HepG2 (cell line): ENCODE results near the gene MIEF1. TPM values are rescaled to one million over a fixed set of nuclear protein-coding genes. Genes with fewer than 3 reads are reported as not detected.

Experiments
- CBX5 ChIP-seq: sonication (generic); formaldehyde crosslinking; IDR thresholded peaks from 2 replicates; pipeline ENCODE4 v1.4.0; 2020; ENCODE audit warnings: missing genetic modification reagents, borderline replicate concordance
- GTF3A ChIP-seq: sonication (generic); formaldehyde crosslinking; conservative IDR thresholded peaks from 2 replicates; pipeline ENCODE4 v1.4.0; 2020; ENCODE audit warnings: mild to moderate bottlenecking, missing genetic modification reagents
- HMGXB3 ChIP-seq: sonication (generic); formaldehyde crosslinking; IDR thresholded peaks from 2 replicates; pipeline ENCODE4 v1.4.0; 2020; ENCODE audit warnings: missing genetic modification reagents, borderline replicate concordance
- MAFK ChIP-seq, 2 experiments: IDR thresholded peaks in 1 of 2; conservative IDR thresholded peaks in 1 of 2; 2 replicates each; pipeline ENCODE4 v1.6.1; 2011; ENCODE audit warnings: improper control_type of control experiment in 2 of 2, low read length in 2 of 2
- PREB ChIP-seq: sonication (generic); formaldehyde crosslinking; IDR thresholded peaks from 2 replicates; pipeline ENCODE4 v1.4.0; 2020; ENCODE audit warnings: missing genetic modification reagents
- SMC3 ChIP-seq: IDR thresholded peaks from 2 replicates; pipeline ENCODE4 v1.6.1; 2011; ENCODE audit warnings: low read length, improper control_type of control experiment
- SOX13 ChIP-seq, 3 experiments: fragments of 450-650 bp in 1 of 3; sonication (generic) in 1 of 3; formaldehyde crosslinking in 1 of 3; IDR thresholded peaks in 2 of 3; conservative IDR thresholded peaks in 1 of 3; 2 replicates each; pipeline versions ENCODE4 v1.5.0 to v1.6.1; 2016 to 2020; ENCODE audit warnings: antibody characterized with exemption in 1 of 3, mild to moderate bottlenecking in 1 of 3, missing compliant biosample characterization in 1 of 3, missing genetic modification reagents in 1 of 3, moderate library complexity in 1 of 3
- TGIF2 ChIP-seq: IDR thresholded peaks from 2 replicates; pipeline ENCODE4 v1.6.1; 2016; ENCODE audit warnings: control low read depth, missing compliant biosample characterization
- ZKSCAN8 ChIP-seq: IDR thresholded peaks from 2 replicates; pipeline ENCODE4 v1.6.1; 2016; ENCODE audit warnings: borderline replicate concordance, missing genetic modification reagents, missing compliant biosample characterization
- ZNF205 ChIP-seq: IDR thresholded peaks from 2 replicates; pipeline ENCODE4 v1.6.1; 2018; ENCODE audit warnings: missing biosample characterization, missing genetic modification reagents
- ZNF230 ChIP-seq: sonication (generic); formaldehyde crosslinking; IDR thresholded peaks from 2 replicates; pipeline ENCODE4 v1.4.0; 2020; ENCODE audit warnings: mild to moderate bottlenecking, missing genetic modification reagents
- ZNF431 ChIP-seq: sonication (generic); formaldehyde crosslinking; IDR thresholded peaks from 2 replicates; pipeline ENCODE4 v1.9.0; 2022; ENCODE audit warnings: missing genetic modification reagents, low read depth, mild to moderate bottlenecking, borderline replicate concordance
- ZNF607 ChIP-seq: sonication (generic); formaldehyde crosslinking; IDR thresholded peaks from 2 replicates; pipeline ENCODE4 v1.5.1; 2020; ENCODE audit warnings: missing genetic modification reagents, mild to moderate bottlenecking, borderline replicate concordance
- ZNF639 ChIP-seq: conservative IDR thresholded peaks from 2 replicates; pipeline ENCODE4 v1.6.1; 2018; ENCODE audit warnings: missing genetic modification reagents
- ZNF687 ChIP-seq: sonication (generic); formaldehyde crosslinking; IDR thresholded peaks from 2 replicates; pipeline ENCODE4 v1.5.1; 2020; ENCODE audit warnings: mild to moderate bottlenecking, missing genetic modification reagents, moderate library complexity
- ZNF766 ChIP-seq: sonication (generic); formaldehyde crosslinking; IDR thresholded peaks from 2 replicates; pipeline ENCODE4 v1.5.0; 2020; ENCODE audit warnings: missing genetic modification reagents, borderline replicate concordance
- ZNF883 ChIP-seq: sonication (generic); formaldehyde crosslinking; IDR thresholded peaks from 2 replicates; pipeline ENCODE4 v1.5.1; 2020; ENCODE audit warnings: mild to moderate bottlenecking, missing genetic modification reagents; ENCODE audit errors: not compliant biosample characterization
- ZSCAN21 ChIP-seq: sonication (generic); formaldehyde crosslinking; IDR thresholded peaks from 2 replicates; pipeline ENCODE4 v1.8.0; 2022; ENCODE audit warnings: mild to moderate bottlenecking, missing genetic modification reagents, moderate library complexity, borderline replicate concordance
- polyA plus RNA-seq, 8 experiments: library from polyadenylated mRNA; depleted of rRNA in 3 of 8; stranded (reverse) in 7 of 8; unstranded in 1 of 8; fragments of >200 nt; fragmentation: Illumina TruSeq in 4 of 8; extraction: Trizol in 4 of 8; gene quantifications; 2 replicates each; pipeline versions ENCODE4 v1.2.1 to v1.2.3, GENCODE V29; 2011 to 2016; ENCODE audit warnings: low read depth in 4 of 8, missing spikeins in 1 of 8, mixed read lengths in 1 of 8; ENCODE audit not compliant: insufficient read depth in 1 of 8
- total RNA-seq, 5 experiments: library from RNA; depleted of rRNA; stranded (reverse); fragments of >200 nt; fragmentation: Illumina TruSeq; extraction: Trizol; gene quantifications; 2 replicates each; pipeline ENCODE4 v1.2.3, GENCODE V29; 2016; ENCODE audit warnings: low read depth in 1 of 5

Gene MIEF1
- total and polyA plus RNA-seq, 2 of the 13 experiments (the other 11 are each of a cell fraction or from before 2014, with no cell fraction given), result 21.7 to 34.8 TPM

- peak; percentile 72 for TF ChIP-seq ZNF205
- no peak for TF ChIP-seq GTF3A (CRISPR knock-in tag)
- TF ChIP-seq ZNF607 (CRISPR knock-in tag), result 0 out of 2 replicates have a peak, but pooled peaks have one; percentile 48
- TF ChIP-seq MAFK (conservative IDR thresholded peaks at IDR 0.05 in 1 of 2, IDR thresholded peaks at IDR 0.05 in 1 of 2; ENCODE audit: low read length in 2 of 2), result no peak
- peak; percentile 56; the same call in 1 of the 2 replicates for TF ChIP-seq ZNF431 (CRISPR knock-in tag)
- TF ChIP-seq CBX5, result 0 out of 2 replicates have a peak, but pooled peaks have one; percentile 29
- TF ChIP-seq ZNF639 (CRISPR knock-in tag), result peak; percentile 67; the same call in 1 of the 2 replicates
- TF ChIP-seq ZNF687 (CRISPR knock-in tag), result peak; percentile 59
- no peak; the same call in 1 of the 2 replicates for TF ChIP-seq ZNF766 (CRISPR knock-in tag)
- TF ChIP-seq ZNF883 (CRISPR knock-in tag), result peak; percentile 62
- TF ChIP-seq ZKSCAN8 (CRISPR knock-in tag), result 0 out of 2 replicates have a peak, but pooled peaks have one; percentile 34
- TF ChIP-seq TGIF2 (CRISPR knock-in tag), result peak; percentile 93
- TF ChIP-seq SOX13 (IDR thresholded peaks at IDR 0.05), result no peak
- TF ChIP-seq SOX13 (CRISPR knock-in tag; conservative IDR thresholded peaks at IDR 0.05 in 1 of 2, IDR thresholded peaks at IDR 0.05 in 1 of 2), result peak in 1 of 2 experiments; percentile 48; a peak in 2 of 4 replicates
- no peak for TF ChIP-seq SMC3
- peak; percentile 70; the same call in 1 of the 2 replicates for TF ChIP-seq HMGXB3 (CRISPR knock-in tag)
- TF ChIP-seq PREB (CRISPR knock-in tag), result no peak
- 0 out of 2 replicates have a peak, but pooled peaks have one; percentile 52 for TF ChIP-seq ZNF230 (CRISPR knock-in tag)
- peak; percentile 90 for TF ChIP-seq ZSCAN21 (CRISPR knock-in tag)
These were observed 23.6 kb upstream of the MIEF1 start (continued) for GRCh38 chr22:39478441-39478850.
